GM12878 (cell line): ENCODE data around the gene THSD4. TPM values are rescaled to one million over a fixed set of nuclear protein-coding genes. Genes with fewer than 3 reads are reported as not detected.

Experiments used
- ATAC-seq: fragments of 200-7000 bp; cut with Tn5 transposase; 3 replicates; pipeline ENCODE4 v1.9.1; 2020; ENCODE audit warnings: mild to moderate bottlenecking, moderate library complexity
- BruUV-seq: library from RNA; stranded (reverse); fragments of 400-500 nt; replicated peaks from 2 replicates; lab custom pipeline; 2021; lab: Mats Ljungman, UMichigan
- CTCF ChIA-PET: fragments of 300-600 bp; sonication (Branson Sonifier 250); formaldehyde crosslinking; extraction: SDS; loops from one replicate; lab custom pipeline; 2021; ENCODE audit warnings: inconsistent platforms; lab: Yijun Ruan, JAX
- POLR2A ChIA-PET: fragments of 350-600 bp; formaldehyde crosslinking; extraction: SDS; loops from one replicate; lab custom pipeline; 2021; ENCODE audit warnings: inconsistent platforms; lab: Charles Lee
- RAD21 ChIA-PET: fragments of 300-600 bp; sonication (Branson Sonifier 250); formaldehyde crosslinking; loops from one replicate; lab custom pipeline; 2023; ENCODE audit warnings: antibody characterized with exemption; ENCODE audit not compliant: unreplicated experiment; lab: Charles Lee
- SMC1A ChIA-PET: fragments of 300-600 bp; sonication (Branson Sonifier 250); formaldehyde crosslinking; loops from one replicate; lab custom pipeline; 2023; ENCODE audit not compliant: unreplicated experiment, uncharacterized antibody; lab: Charles Lee
- DNase-seq: peaks from one replicate; pipeline ENCODE4 v3.0.0-alpha.2; 2011; ENCODE audit warnings: low read depth, low spot score
- FAIRE-seq: peaks from 3 replicates; lab custom pipeline; 2011; peaks lifted over from hg19 to GRCh38; lab: Jason Lieb, UNC
- H2AFZ ChIP-seq: 2 replicates; pipeline ENCODE4 v1.6.0; 2011; ENCODE audit warnings: low read depth, low read length, control low read depth; ENCODE audit not compliant: control insufficient read depth
- H3K27ac ChIP-seq: 2 replicates; pipeline ENCODE4 v1.5.1; 2011; ENCODE audit warnings: control low read depth; ENCODE audit not compliant: control insufficient read depth, insufficient read depth
- H3K27me3 ChIP-seq, 2 experiments: replicated peaks in 1 of 2; 2 replicates each; pipeline versions ENCODE4 v1.6.0 to v1.6.1; 2011; ENCODE audit warnings: low read length in 1 of 2; ENCODE audit not compliant: control insufficient read depth in 2 of 2, insufficient read depth in 2 of 2
- H3K36me3 ChIP-seq, 2 experiments: 2 replicates each; pipeline ENCODE4 v1.5.1; 2011; ENCODE audit warnings: low read length in 1 of 2; ENCODE audit not compliant: control insufficient read depth in 2 of 2, insufficient read depth in 2 of 2
- H3K4me1 ChIP-seq: 2 replicates; pipeline ENCODE4 v1.6.1; 2011; ENCODE audit warnings: mild to moderate bottlenecking, low read length, moderate library complexity, mixed read lengths; ENCODE audit not compliant: control insufficient read depth, insufficient read depth
- H3K4me2 ChIP-seq: 2 replicates; pipeline ENCODE4 v1.6.0; 2011; ENCODE audit warnings: control low read depth; ENCODE audit not compliant: control insufficient read depth, insufficient read depth
- H3K4me3 ChIP-seq: fragments of 200-600 bp; sonication (generic); 2 replicates; pipeline ENCODE4 v1.5.1; 2016
- H3K79me2 ChIP-seq: 2 replicates; pipeline ENCODE4 v1.6.0; 2011; ENCODE audit warnings: low read length; ENCODE audit not compliant: control insufficient read depth, insufficient read depth
- H3K9ac ChIP-seq: 2 replicates; pipeline ENCODE4 v1.8.0; 2011; ENCODE audit warnings: low read length, control low read depth, mixed read lengths; ENCODE audit not compliant: control insufficient read depth, insufficient read depth
- H3K9me3 ChIP-seq: replicated peaks from 3 replicates; pipeline ENCODE4 v1.5.1; 2011; ENCODE audit warnings: mild to moderate bottlenecking, low read length; ENCODE audit not compliant: control insufficient read depth, insufficient read depth
- H4K20me1 ChIP-seq: 2 replicates; pipeline ENCODE4 v1.6.0; 2011; ENCODE audit not compliant: control insufficient read depth, insufficient read depth
- ATF2 ChIP-seq: IDR thresholded peaks from 2 replicates; pipeline ENCODE4 v1.6.1; 2012; ENCODE audit warnings: low read length, inconsistent platforms
- BCL3 ChIP-seq: IDR thresholded peaks from 2 replicates; pipeline ENCODE4 v1.6.1; 2011; ENCODE audit warnings: borderline replicate concordance, low read depth, mild to moderate bottlenecking, moderate library complexity, low read length; ENCODE audit not compliant: insufficient read depth, poor library complexity, severe bottlenecking
- ESRRA ChIP-seq: IDR thresholded peaks from 2 replicates; pipeline ENCODE4 v1.6.1; 2012; ENCODE audit warnings: mild to moderate bottlenecking, low read length, improper control_type of control experiment
- HDGF ChIP-seq: fragments of 450-650 bp; IDR thresholded peaks from 2 replicates; pipeline ENCODE4 v1.6.1; 2016; ENCODE audit warnings: antibody characterized with exemption
- MEF2A ChIP-seq: IDR thresholded peaks from 2 replicates; pipeline ENCODE4 v1.6.1; 2011; ENCODE audit warnings: low read depth, mild to moderate bottlenecking, low read length, moderate library complexity; ENCODE audit not compliant: insufficient read depth
- MTA2 ChIP-seq: fragments of 450-650 bp; IDR thresholded peaks from 2 replicates; pipeline ENCODE4 v1.6.1; 2016; ENCODE audit warnings: low read depth, mild to moderate bottlenecking, moderate library complexity
- MXI1 ChIP-seq: fragments of 150-350 bp; IDR thresholded peaks from 2 replicates; pipeline ENCODE4 v1.6.1; 2011; ENCODE audit warnings: low read depth, mild to moderate bottlenecking, inconsistent platforms, low read length, improper control_type of control experiment
- MYC ChIP-seq: IDR thresholded peaks from 2 replicates; pipeline ENCODE4 v1.6.1; 2011; ENCODE audit warnings: mild to moderate bottlenecking, low read length, moderate library complexity, inconsistent platforms; ENCODE audit not compliant: insufficient read depth, insufficient replicate concordance, insufficient read length, severe bottlenecking
- NR2F1 ChIP-seq: fragments of 450-650 bp; conservative IDR thresholded peaks from 2 replicates; pipeline ENCODE4 v1.6.1; 2017; ENCODE audit warnings: mild to moderate bottlenecking
- PKNOX1 ChIP-seq: fragments of 450-650 bp; IDR thresholded peaks from 2 replicates; pipeline ENCODE4 v1.6.1; 2016; ENCODE audit warnings: mild to moderate bottlenecking
- POU2F2 ChIP-seq: IDR thresholded peaks from 3 replicates; pipeline ENCODE4 v1.6.1; 2011; ENCODE audit warnings: low read depth, mild to moderate bottlenecking, low read length, borderline replicate concordance
- TAF1 ChIP-seq: IDR thresholded peaks from 2 replicates; pipeline ENCODE4 v1.6.1; 2011; ENCODE audit warnings: mild to moderate bottlenecking, low read depth, low read length, borderline replicate concordance
- WGBS: methylation state at CpG from one replicate; pipeline ENCODE4 v1.1.6; 2016; ENCODE audit warnings: low lambda C conversion rate; ENCODE audit not compliant: insufficient replicate concordance, insufficient coverage; ENCODE audit errors: missing lambda C conversion rate; 5-methylcytosine and 5-hydroxymethylcytosine counted together
- in situ Hi-C: fragments of 300-500 bp; cut with MboI; formaldehyde crosslinking; loops from 9 replicates; pipeline ENCODE4 v1.14.3; 2018; ENCODE audit warnings: mixed read lengths
- intact Hi-C: fragments of 100-400 bp; cut with micrococcal nuclease; formaldehyde crosslinking; loops from one replicate; pipeline ENCODE4 v1.14.2; 2022; ENCODE audit not compliant: unreplicated experiment
- polyA plus RNA-seq, 11 experiments: library from polyadenylated mRNA; depleted of rRNA in 4 of 11; unstranded in 6 of 11; stranded (reverse) in 5 of 11; fragments of >200 nt; fragmentation: Nextera tagmentation in 4 of 11; fragmentation: Illumina TruSeq in 1 of 11; extraction: Ambion mirVana in 4 of 11; extraction: Trizol in 1 of 11; gene quantifications; 1 replicate in 1 of 11; 2 replicates in 10 of 11; pipeline versions ENCODE4 v1.2.1 to v1.2.3, GENCODE V29; 2011 to 2016; ENCODE audit warnings: inconsistent platforms in 2 of 11, missing spikeins in 2 of 11, low read depth in 1 of 11
- total RNA-seq, 4 experiments: library from RNA; depleted of rRNA in 3 of 4; stranded (reverse); fragments of >200 nt in 3 of 4; fragmentation: Illumina TruSeq in 1 of 4; extraction: Trizol in 1 of 4; gene quantifications; 2 replicates each; pipeline versions ENCODE4 v1.2.1 to v1.2.3, GENCODE V29; 2013 to 2021

Gene THSD4
- total and polyA plus RNA-seq, 10 of the 15 experiments (the other 5 are each of a cell fraction or from before 2014, with no cell fraction given): 0.04 to 0.13 (median 0.05) TPM; not detected in 7

GRCh38 chr15:71512682-71513006 lies 397.4 kb downstream of the THSD4 start (continued):
- TF ChIP-seq TAF1 (no peak), POU2F2 (no peak), HDGF (no peak), MYC (no peak), MEF2A (no peak), PKNOX1 (no peak), MXI1 (no peak), BCL3 (no peak)

- no peak for ATAC-seq
- SMC1A ChIA-PET: no interaction called here
- BruUV-seq: no TSS peak
- RAD21 ChIA-PET: no interaction called here
- in situ Hi-C loops: no loop called here
- H3K9ac ChIP-seq: no peak overlapping the region
- WGBS: 34% methylated on average over 10 of the region's 10 CpGs
- CTCF ChIA-PET: interaction anchor here (1.2 kb wide), 1 partner anchor 29 kb away, joined by 4 read pairs; no protein-coding TSS in a partner anchor
- DNase-seq: no peak
- H3K4me2 ChIP-seq: no peak overlapping the region
- no peaks in the 10 kb centered on the region for H3K79me2 ChIP-seq
- intact Hi-C loops: no loop called here
- H4K20me1 ChIP-seq: no peaks in the 10 kb centered on the region; the same call in 1 of the 2 replicates
- 0 out of 4 replicates have a peak, but pooled peaks cover 0 to 6% of the 10 kb centered on the region in 2 experiments for H3K27me3 ChIP-seq
- no peak for FAIRE-seq
- no peak overlapping the region for H2AFZ ChIP-seq
- TF ChIP-seq MTA2 (no peak), ESRRA (no peak), ATF2 (no peak), NR2F1 (no peak)
- no peaks in the 10 kb centered on the region for H3K4me1 ChIP-seq
- H3K9me3 ChIP-seq: no peaks in the 10 kb centered on the region
- no peak overlapping the region for H3K27ac ChIP-seq
- no peak overlapping the region for H3K4me3 ChIP-seq
- POLR2A ChIA-PET: no interaction called here
- H3K36me3 ChIP-seq: no peaks in the 10 kb centered on the region
Measured at GRCh38 chr15:71515375-71516186, 400.3 kb downstream of the THSD4 start.
